Gastroesophageal sphincter (tissue), 4 donors: Measurements from ENCODE around the gene CDH5. TPM values are rescaled to one million over a fixed set of nuclear protein-coding genes. Genes with fewer than 3 reads are reported as not detected.

Experiments used
- ATAC-seq: fragments of 150-250 bp; one replicate; pipeline ENCODE4 v1.9.1; 2016; ENCODE audit warnings: mild to moderate bottlenecking, moderate library complexity
- H3K27ac ChIP-seq, 4 donors: fragments of 200-600 bp; sonication (generic) in 3 of 4; 1 replicate in 3 of 4; 2 replicates in 1 of 4; pipeline ENCODE4 v1.5.1; 2016 to 2019
- H3K27me3 ChIP-seq: fragments of 200-600 bp; sonication (generic); one replicate; pipeline ENCODE4 v1.5.1; 2019
- H3K36me3 ChIP-seq, 2 donors: fragments of 200-600 bp; sonication (generic); one replicate each; pipeline ENCODE4 v1.5.1; 2019; ENCODE audit warnings: control low read depth in 1 of 2
- H3K4me1 ChIP-seq, 3 donors: fragments of 200-600 bp; sonication (generic); 1 replicate in 2 of 3; 2 replicates in 1 of 3; pipeline ENCODE4 v1.5.1; 2016 to 2019; ENCODE audit warnings: control low read depth in 2 of 3
- H3K4me3 ChIP-seq, 2 donors: fragments of 200-600 bp; sonication (generic); one replicate each; pipeline ENCODE4 v1.5.1; 2019; ENCODE audit warnings: mild to moderate bottlenecking in 1 of 2, moderate library complexity in 1 of 2
- H3K9me3 ChIP-seq, 3 donors: fragments of 200-600 bp; sonication (generic); one replicate each; pipeline ENCODE4 v1.5.1; 2017 to 2019; ENCODE audit warnings: control low read depth in 2 of 3
- EP300 ChIP-seq: sonication (generic); formaldehyde crosslinking; IDR thresholded peaks from one replicate; pipeline ENCODE4 v1.6.1; 2017; ENCODE audit warnings: antibody characterized with exemption, mild to moderate bottlenecking
- POLR2A ChIP-seq, 2 donors: fragments of 450-650 bp; IDR thresholded peaks; one replicate each; pipeline ENCODE4 v1.6.1; 2017; ENCODE audit warnings: antibody characterized with exemption in 2 of 2, mild to moderate bottlenecking in 2 of 2, moderate library complexity in 1 of 2
- POLR2AphosphoS5 ChIP-seq: sonication (generic); formaldehyde crosslinking; IDR thresholded peaks from one replicate; pipeline ENCODE4 v1.6.1; 2017; ENCODE audit warnings: antibody characterized with exemption
- WGBS, 2 donors: methylation state at CpG; one replicate each; pipeline ENCODE4 v1.1.5; 2018; ENCODE audit warnings: low coverage in 1 of 2; 5-methylcytosine and 5-hydroxymethylcytosine counted together
- total RNA-seq, 4 donors: library from RNA; depleted of rRNA; stranded (reverse); fragments of >200 nt; gene quantifications; one replicate each; pipeline ENCODE4 v1.1.0, GENCODE V29; 2016
- TF ChIP-seq, protein P1 (sequence below), 4 experiments: fragments of 200-600 bp in 2 of 4; fragments of 450-650 bp in 2 of 4; sonication (generic) in 1 of 4; IDR thresholded peaks; one replicate each; pipeline ENCODE4 v1.5.1; 2017 to 2019; ENCODE audit warnings: antibody characterized with exemption in 4 of 4, mild to moderate bottlenecking in 2 of 4, moderate library complexity in 2 of 4

The CDH5 gene
- total RNA-seq, 4 donors from 2014 or later, result 16.2 to 50.1 (median 38.5) TPM

DNA sequence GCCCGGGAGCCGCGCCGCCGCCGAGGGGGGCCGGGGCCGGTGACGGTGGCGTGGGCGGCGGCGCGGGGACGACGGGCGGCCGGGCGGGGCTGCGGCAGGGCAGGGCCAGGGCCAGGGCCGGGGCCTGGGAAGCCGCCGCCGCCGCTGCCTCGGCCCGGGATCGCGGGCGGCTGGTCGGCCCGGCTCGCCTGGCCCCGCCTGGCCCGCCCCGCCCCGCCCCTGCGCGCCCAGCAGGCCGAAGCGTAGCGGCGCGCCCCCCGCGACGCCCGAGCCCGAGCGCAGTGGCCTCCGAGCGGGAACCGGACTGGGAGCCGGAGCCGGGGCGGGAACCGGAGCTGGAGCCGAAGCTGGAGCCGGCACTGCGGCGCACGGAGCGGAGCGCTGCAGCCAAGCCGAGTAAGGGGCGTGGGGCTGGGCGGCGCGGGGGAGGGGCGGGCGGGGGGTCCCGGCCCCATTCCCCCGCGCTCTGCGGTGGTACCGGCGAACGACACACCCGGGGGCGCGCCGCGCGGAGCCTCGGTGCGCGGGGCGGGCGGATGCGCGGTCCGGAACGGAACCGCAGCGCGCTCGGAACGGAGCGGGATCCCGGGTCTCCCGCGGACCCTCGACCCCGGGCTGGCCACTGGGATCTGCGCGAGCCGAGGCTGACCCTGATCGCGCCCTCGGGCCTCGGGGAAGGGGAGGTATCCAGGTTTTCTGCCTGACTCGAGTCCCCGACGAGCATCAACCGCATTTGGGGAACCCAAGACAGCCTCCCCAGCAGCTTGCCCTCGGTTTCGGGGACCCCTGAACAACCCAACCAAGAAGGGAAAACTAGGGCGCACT, 60.8 kb downstream of the CDH5 start, which contains the start of gene BEAN1:
TSS of gene BEAN1 (plus strand) at position 260 of the 825 bp plus-strand sequence. CDS start 10,382 bp downstream, outside the sequence.
- H3K36me3 ChIP-seq, result no peaks in the 10 kb centered on the region
- H3K4me3 ChIP-seq, result peak within 1 kb of the TSS; percentile 33 to 64
- peak; percentile 65 for ATAC-seq
- H3K27me3 ChIP-seq, result peaks cover 55% of the 10 kb centered on the region
- WGBS, 2 donors, result 0% methylated on average over 1 of the region's 118 CpGs; no CpG with 5 or more reads in 1 of the 2 donors
- TF ChIP-seq POLR2AphosphoS5 (no peak), EP300 (no peak), POLR2A (IDR thresholded peaks at IDR 0.05) (no peak)
- TF ChIP-seq, protein P1, sequence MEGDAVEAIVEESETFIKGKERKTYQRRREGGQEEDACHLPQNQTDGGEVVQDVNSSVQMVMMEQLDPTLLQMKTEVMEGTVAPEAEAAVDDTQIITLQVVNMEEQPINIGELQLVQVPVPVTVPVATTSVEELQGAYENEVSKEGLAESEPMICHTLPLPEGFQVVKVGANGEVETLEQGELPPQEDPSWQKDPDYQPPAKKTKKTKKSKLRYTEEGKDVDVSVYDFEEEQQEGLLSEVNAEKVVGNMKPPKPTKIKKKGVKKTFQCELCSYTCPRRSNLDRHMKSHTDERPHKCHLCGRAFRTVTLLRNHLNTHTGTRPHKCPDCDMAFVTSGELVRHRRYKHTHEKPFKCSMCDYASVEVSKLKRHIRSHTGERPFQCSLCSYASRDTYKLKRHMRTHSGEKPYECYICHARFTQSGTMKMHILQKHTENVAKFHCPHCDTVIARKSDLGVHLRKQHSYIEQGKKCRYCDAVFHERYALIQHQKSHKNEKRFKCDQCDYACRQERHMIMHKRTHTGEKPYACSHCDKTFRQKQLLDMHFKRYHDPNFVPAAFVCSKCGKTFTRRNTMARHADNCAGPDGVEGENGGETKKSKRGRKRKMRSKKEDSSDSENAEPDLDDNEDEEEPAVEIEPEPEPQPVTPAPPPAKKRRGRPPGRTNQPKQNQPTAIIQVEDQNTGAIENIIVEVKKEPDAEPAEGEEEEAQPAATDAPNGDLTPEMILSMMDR (IDR thresholded peaks at IDR 0.05), result no peak
- no peaks in the 10 kb centered on the region for H3K9me3 ChIP-seq
- no peak within 1 kb of the TSS for H3K27ac ChIP-seq
- peaks cover 0 to 21% (median 13%) of the 10 kb centered on the region in 3 donors for H3K4me1 ChIP-seq

- Histone ChIP-seq H3K36me3 (no peaks in the 10 kb centered on the region), H3K4me1 (peaks cover 0 to 21% (median 13%) of the 10 kb centered on the region in 3 donors), H3K27me3 (peaks cover 62% of the 10 kb centered on the region), H3K4me3 (peak overlapping the region in 1 of 2 donors; percentile 64), H3K9me3 (no peaks in the 10 kb centered on the region), H3K27ac (no peak overlapping the region)
- ATAC-seq, result no peak
- TF ChIP-seq, protein P1 (IDR thresholded peaks at IDR 0.05), result no peak
- TF ChIP-seq EP300, result no peak
- no peak for TF ChIP-seq POLR2A (IDR thresholded peaks at IDR 0.05)
- TF ChIP-seq POLR2AphosphoS5, result no peak
- WGBS, 2 donors, result 8% methylated on average over 10 of the region's 40 CpGs; no CpG with 5 or more reads in 1 of the 2 donors
Measured at GRCh38 chr16:66427871-66428681, 61.6 kb downstream of the CDH5 start.

DNA sequence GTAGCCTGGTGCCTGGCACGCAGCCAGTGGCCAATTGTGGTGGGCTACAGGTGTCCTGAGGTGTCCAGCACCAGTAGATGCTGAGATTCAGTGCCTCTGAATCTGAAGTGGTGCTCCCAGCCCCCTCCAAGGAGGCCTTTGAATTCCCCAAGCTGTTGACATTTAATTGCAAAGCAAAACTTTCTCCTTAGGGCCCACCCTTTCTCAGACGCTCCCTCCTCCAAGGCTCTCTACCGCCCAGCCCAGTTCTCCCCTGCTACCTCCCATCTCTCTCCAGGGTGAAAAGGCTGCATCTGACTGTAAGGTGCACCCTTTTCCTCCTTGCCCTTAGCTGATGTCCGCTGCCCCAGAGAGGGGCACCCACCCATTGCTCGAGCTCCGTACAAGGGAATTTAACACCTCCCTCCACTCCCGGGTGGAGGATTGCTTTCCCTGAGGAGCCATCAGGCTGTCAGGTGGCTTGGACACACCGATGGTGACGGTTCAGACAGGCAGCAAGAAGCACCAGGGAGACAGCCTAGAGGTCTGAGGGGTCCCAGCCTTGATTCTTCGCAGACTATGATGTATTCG, 62.3 kb downstream of the CDH5 start:
- ATAC-seq, result no peak
- no peak overlapping the region for H3K4me3 ChIP-seq
- WGBS, 2 donors, result 38 to 80% methylated on average over 2 to 4 of the region's 11 CpGs
- H3K36me3 ChIP-seq, result no peaks in the 10 kb centered on the region
- no peak overlapping the region for H3K27ac ChIP-seq
- no peak for TF ChIP-seq POLR2A (IDR thresholded peaks at IDR 0.05)
- no peak for TF ChIP-seq POLR2AphosphoS5
- TF ChIP-seq, protein P1 (IDR thresholded peaks at IDR 0.05), result no peak
- TF ChIP-seq EP300, result no peak
- H3K4me1 ChIP-seq, result peaks cover 0 to 21% (median 13%) of the 10 kb centered on the region in 3 donors
- no peaks in the 10 kb centered on the region for H3K9me3 ChIP-seq
- H3K27me3 ChIP-seq, result peaks cover 62% of the 10 kb centered on the region

- H3K4me3 ChIP-seq, result no peak overlapping the region
- no peak for ATAC-seq
- H3K27me3 ChIP-seq, result peaks cover 56% of the 10 kb centered on the region
- H3K36me3 ChIP-seq, result no peaks in the 10 kb centered on the region
- H3K9me3 ChIP-seq, result no peaks in the 10 kb centered on the region
- H3K27ac ChIP-seq, result no peak overlapping the region
- 30 to 52% methylated on average over 2 to 7 of the region's 9 CpGs for WGBS, 2 donors
- H3K4me1 ChIP-seq, result peaks cover 0 to 21% (median 13%) of the 10 kb centered on the region in 3 donors
- TF ChIP-seq POLR2AphosphoS5, result no peak
- no peak for TF ChIP-seq POLR2A (IDR thresholded peaks at IDR 0.05)
- TF ChIP-seq, protein P1 (IDR thresholded peaks at IDR 0.05), result no peak
- no peak for TF ChIP-seq EP300
Measured at GRCh38 chr16:66429290-66429962, 62.9 kb downstream of the CDH5 start.
